SK-N-MC (cell line): ENCODE data around the gene SLC39A9.

Experiments
- DNase-seq: peaks from one replicate; pipeline ENCODE4 v3.0.0-alpha.2; 2011; ENCODE audit warnings: low read depth, low spot score
- H3K27ac ChIP-seq: fragments of 200-600 bp; sonication (generic); 2 replicates; pipeline ENCODE4 v1.5.1; 2016; ENCODE audit warnings: mixed run types
- H3K36me3 ChIP-seq: fragments of 200-600 bp; sonication (generic); 2 replicates; pipeline ENCODE4 v1.6.1; 2017; ENCODE audit warnings: antibody characterized with exemption, low read length, mixed read lengths; ENCODE audit not compliant: insufficient read depth
- H3K4me3 ChIP-seq: fragments of 200-600 bp; sonication (generic); 2 replicates; pipeline ENCODE4 v1.5.1; 2016
- H3K9ac ChIP-seq: fragments of 200-600 bp; sonication (generic); 2 replicates; pipeline ENCODE4 v1.8.0; 2017; ENCODE audit warnings: mixed run types, mixed read lengths; ENCODE audit not compliant: insufficient read length
- H3K9me3 ChIP-seq: fragments of 200-600 bp; sonication (generic); 2 replicates; pipeline ENCODE4 v1.6.1; 2017; ENCODE audit warnings: low read depth, mild to moderate bottlenecking, antibody characterized with exemption, low read length, moderate library complexity, mixed read lengths
- EZH2 ChIP-seq: fragments of 200-600 bp; sonication (generic); IDR thresholded peaks from one replicate; pipeline ENCODE4 v1.6.1; 2017; ENCODE audit warnings: antibody characterized with exemption
- FOXP2 ChIP-seq: optimal IDR thresholded peaks from 2 replicates; pipeline ENCODE3; 2011; ENCODE audit warnings: mild to moderate bottlenecking, moderate library complexity; ENCODE audit not compliant: insufficient read depth; ENCODE audit errors: extremely low read length, control extremely low read depth
- POLR2AphosphoS5 ChIP-seq: IDR thresholded peaks from 2 replicates; pipeline ENCODE4 v1.6.1; 2012; ENCODE audit warnings: mild to moderate bottlenecking, low read depth, low read length, borderline replicate concordance

The SLC39A9 gene

GRCh38 chr14:69505338-69506240 is 107.1 kb downstream of the SLC39A9 start:
- Histone ChIP-seq H3K9me3 (no peaks in the 10 kb centered on the region), H3K4me3 (no peak overlapping the region), H3K36me3 (no peaks in the 10 kb centered on the region), H3K9ac (no peak overlapping the region), H3K27ac (no peak overlapping the region)
- no peak for TF ChIP-seq POLR2AphosphoS5
- TF ChIP-seq EZH2: no peak
- no peak for TF ChIP-seq FOXP2
- DNase-seq: no peak

GRCh38 chr14:69506241-69506595 is 107.7 kb downstream of the SLC39A9 start:
- no peak for DNase-seq
- H3K9me3 ChIP-seq: no peaks in the 10 kb centered on the region
- H3K36me3 ChIP-seq: no peaks in the 10 kb centered on the region
- H3K4me3 ChIP-seq: no peak overlapping the region
- no peak for TF ChIP-seq EZH2
- no peak for TF ChIP-seq POLR2AphosphoS5
- TF ChIP-seq FOXP2: no peak
- no peak overlapping the region for H3K27ac ChIP-seq
- H3K9ac ChIP-seq: no peak overlapping the region
